ENCODE data around the gene HEPN1. TPM values are rescaled to one million over a fixed set of nuclear protein-coding genes. Genes with fewer than 3 reads are reported as not detected.
"Not testable (repeated sequence)": the region's sequence is repeated elsewhere in the genome, so short reads cannot be mapped to it uniquely, and the experiment has no call there.

Gene HEPN1
- polyA plus RNA-seq, 1 donor from 2014 or later: not detected

- H2AFZ ChIP-seq (ENCODE audit: low read depth, low read length): no peak overlapping the region
Observed at GRCh38 chr11:124955035-124955434, 36.0 kb downstream of the HEPN1 start.

GRCh38 chr11:124961972-124962609 is 43.0 kb downstream of the HEPN1 start:
- Histone ChIP-seq H4K20me1 (ENCODE audit: insufficient read depth) (no peaks in the 10 kb centered on the region), H3K79me2 (replicated peaks; ENCODE audit: insufficient read depth, low read length) (no peaks in the 10 kb centered on the region), H3K4me2 (ENCODE audit: low read length) (no peak overlapping the region), H3K27ac (ENCODE audit: low read length) (no peak overlapping the region), H3F3A (ENCODE audit: insufficient read depth, low read length, poor library complexity, severe bottlenecking) (no peaks in the 10 kb centered on the region), H3K4me3 (ENCODE audit: low read length) (no peak overlapping the region), H3K9me2 (ENCODE audit: insufficient read depth, low read length) (no peaks in the 10 kb centered on the region), H3K27me3 (ENCODE audit: insufficient read depth, low read depth, low read length) (no peaks in the 10 kb centered on the region), H3K36me3 (ENCODE audit: insufficient read depth, low read length) (no peaks in the 10 kb centered on the region), H3K9me3 (ENCODE audit: low read length) (no peaks in the 10 kb centered on the region), H2AFZ (ENCODE audit: low read depth, low read length) (no peak overlapping the region), H3K9ac (ENCODE audit: low read length) (no peak overlapping the region)
- TF ChIP-seq REST (IDR thresholded peaks at IDR 0.05; ENCODE audit: borderline replicate concordance): no peak
- TF ChIP-seq RAD21 (conservative IDR thresholded peaks at IDR 0.05): peak; percentile 94
- TF ChIP-seq EP300 (conservative IDR thresholded peaks at IDR 0.05; ENCODE audit: poor library complexity, severe bottlenecking): no peak
- no peak for TF ChIP-seq TAF1 (IDR thresholded peaks at IDR 0.05; ENCODE audit: low read depth)
- TF ChIP-seq POLR2AphosphoS5 (IDR thresholded peaks at IDR 0.05): no peak
- TF ChIP-seq CTCF (IDR thresholded peaks at IDR 0.05; ENCODE audit: poor library complexity, severe bottlenecking): peak; percentile 91
- no peak for TF ChIP-seq EZH2 (IDR thresholded peaks at IDR 0.05; ENCODE audit: borderline replicate concordance, insufficient read depth, low read length, poor library complexity, severe bottlenecking)
- TF ChIP-seq MXI1 (conservative IDR thresholded peaks at IDR 0.05; ENCODE audit: poor library complexity, severe bottlenecking): no peak
- TF ChIP-seq SMC3 (conservative IDR thresholded peaks at IDR 0.05; ENCODE audit: poor library complexity): peak; percentile 90

More at GRCh38 chr11:124955035-124955434, 36.0 kb downstream of the HEPN1 start:
- H3K36me3 ChIP-seq (ENCODE audit: insufficient read depth, low read length): no peaks in the 10 kb centered on the region
- no peaks in the 10 kb centered on the region for H4K20me1 ChIP-seq (ENCODE audit: insufficient read depth)
- H3K9me3 ChIP-seq (ENCODE audit: low read length): no peaks in the 10 kb centered on the region
- peaks cover 3% of the 10 kb centered on the region for H3K79me2 ChIP-seq (replicated peaks; ENCODE audit: insufficient read depth, low read length)
- TF ChIP-seq EP300 (conservative IDR thresholded peaks at IDR 0.05; ENCODE audit: poor library complexity, severe bottlenecking) (no peak), CTCF (IDR thresholded peaks at IDR 0.05; ENCODE audit: poor library complexity, severe bottlenecking) (no peak), POLR2AphosphoS5 (IDR thresholded peaks at IDR 0.05) (no peak)
- no peaks in the 10 kb centered on the region for H3K9me2 ChIP-seq (ENCODE audit: insufficient read depth, low read length)
- peak overlapping the region; percentile 78 for H3K4me3 ChIP-seq (ENCODE audit: low read length)
- peak overlapping the region; percentile 100 for H3K4me2 ChIP-seq (ENCODE audit: low read length)
- no peak overlapping the region for H3K27ac ChIP-seq (ENCODE audit: low read length)
- H3K27me3 ChIP-seq (ENCODE audit: insufficient read depth, low read depth, low read length): no peaks in the 10 kb centered on the region
- H3F3A ChIP-seq (ENCODE audit: insufficient read depth, low read length, poor library complexity, severe bottlenecking): no peaks in the 10 kb centered on the region
- peak overlapping the region; percentile 85 for H3K9ac ChIP-seq (ENCODE audit: low read length)

- H3K9me2 ChIP-seq (ENCODE audit: insufficient read depth, low read length); H3F3A ChIP-seq (ENCODE audit: insufficient read depth, low read length, poor library complexity, severe bottlenecking); H3K27ac ChIP-seq (ENCODE audit: low read length); H3K4me2 ChIP-seq (ENCODE audit: low read length); H3K4me3 ChIP-seq (ENCODE audit: low read length); H3K79me2 ChIP-seq (replicated peaks; ENCODE audit: insufficient read depth, low read length); H2AFZ ChIP-seq (ENCODE audit: low read depth, low read length); H3K27me3 ChIP-seq (ENCODE audit: insufficient read depth, low read depth, low read length); H3K36me3 ChIP-seq (ENCODE audit: insufficient read depth, low read length); H3K9ac ChIP-seq (ENCODE audit: low read length); H3K9me3 ChIP-seq (ENCODE audit: low read length); H4K20me1 ChIP-seq (ENCODE audit: insufficient read depth): not testable (repeated sequence)
Observed at GRCh38 chr11:124968197-124968596, 49.1 kb downstream of the HEPN1 start.
